HG03097 (cell line): ENCODE results near the gene MYCBPAP.

ENCODE experiments used
- ATAC-seq: cut with Tn5 transposase; IDR thresholded peaks from one replicate; pipeline ENCODE4 v1.9.1; 2021; ENCODE audit not compliant: unreplicated experiment, low FRiP score

Gene MYCBPAP

DNA sequence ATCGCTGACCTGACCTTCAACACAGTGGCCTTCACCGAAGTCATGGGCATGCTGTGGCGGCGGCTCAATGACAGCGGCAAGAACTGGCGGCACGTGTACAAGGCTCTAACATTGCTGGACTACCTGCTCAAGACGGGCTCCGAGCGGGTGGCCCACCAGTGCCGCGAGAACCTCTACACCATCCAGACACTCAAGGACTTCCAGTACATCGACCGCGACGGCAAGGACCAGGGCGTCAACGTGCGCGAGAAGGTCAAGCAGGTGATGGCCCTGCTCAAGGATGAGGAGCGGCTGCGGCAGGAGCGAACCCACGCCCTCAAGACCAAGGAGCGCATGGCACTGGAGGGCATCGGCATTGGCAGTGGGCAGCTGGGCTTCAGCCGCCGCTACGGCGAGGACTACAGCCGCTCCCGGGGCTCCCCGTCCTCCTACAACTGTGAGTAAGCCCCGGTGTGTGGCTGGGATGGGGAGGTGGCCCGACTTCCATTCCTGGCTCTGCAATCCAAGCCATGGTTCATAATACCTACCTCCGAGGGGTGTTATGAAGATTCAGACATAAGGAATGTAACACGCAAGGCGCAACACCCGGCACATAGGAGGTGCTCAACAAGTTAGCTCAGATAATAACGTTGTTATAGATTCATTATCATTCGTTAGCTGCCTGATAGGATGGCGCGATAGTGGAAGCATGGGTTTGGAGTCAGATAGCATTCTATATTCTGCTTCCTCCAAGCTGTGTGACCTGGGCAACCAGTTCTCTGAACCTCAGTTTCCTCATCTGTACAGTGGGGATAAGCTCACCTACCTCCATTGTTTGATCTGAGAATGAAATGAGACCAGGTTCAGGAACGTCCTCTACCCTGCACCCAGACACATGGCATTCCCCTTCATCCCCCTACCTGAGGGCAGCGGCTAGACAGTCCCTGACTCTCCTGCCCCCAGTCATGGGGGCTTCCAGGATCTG, 28.7 kb downstream of the MYCBPAP start:
- no peak for ATAC-seq

DNA sequence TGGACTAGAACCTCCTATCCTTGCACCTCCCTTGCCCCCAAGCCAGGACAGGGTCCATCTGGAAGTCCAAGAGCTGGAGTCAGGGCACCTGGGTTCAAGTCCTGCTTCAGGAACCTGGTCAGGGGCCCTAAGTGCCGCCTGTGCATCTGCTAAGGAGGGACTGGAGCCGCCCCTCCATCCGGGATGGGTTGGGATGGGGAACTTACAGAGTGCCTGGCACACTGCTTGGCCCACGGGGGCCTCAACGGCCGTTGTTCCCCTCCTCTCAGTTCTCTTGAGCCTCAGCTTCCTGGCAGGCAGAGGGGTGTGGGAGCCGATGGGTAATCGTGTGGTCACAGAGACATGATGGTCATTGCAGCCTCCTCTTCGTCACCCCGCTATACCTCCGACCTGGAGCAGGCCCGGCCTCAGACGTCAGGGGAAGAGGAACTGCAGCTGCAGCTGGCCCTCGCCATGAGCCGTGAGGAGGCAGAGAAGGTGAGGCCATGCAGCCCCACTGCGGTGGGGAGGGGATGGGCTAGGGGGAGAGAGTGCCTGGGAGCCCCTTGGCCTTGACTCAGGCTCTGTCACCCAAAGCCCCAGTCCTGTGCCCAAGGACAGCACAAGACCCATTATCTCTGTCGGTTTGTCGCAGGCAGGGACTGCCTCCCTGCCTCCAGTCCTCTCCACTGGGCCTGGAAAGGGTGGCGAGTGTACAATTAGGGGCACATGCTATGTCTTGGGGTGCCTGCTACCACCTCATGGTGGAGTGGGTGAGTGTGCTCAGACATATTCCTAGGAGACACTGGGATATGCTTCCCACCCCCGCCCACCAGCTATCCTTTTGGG, 29.7 kb downstream of the MYCBPAP start:
- no peak for ATAC-seq

DNA sequence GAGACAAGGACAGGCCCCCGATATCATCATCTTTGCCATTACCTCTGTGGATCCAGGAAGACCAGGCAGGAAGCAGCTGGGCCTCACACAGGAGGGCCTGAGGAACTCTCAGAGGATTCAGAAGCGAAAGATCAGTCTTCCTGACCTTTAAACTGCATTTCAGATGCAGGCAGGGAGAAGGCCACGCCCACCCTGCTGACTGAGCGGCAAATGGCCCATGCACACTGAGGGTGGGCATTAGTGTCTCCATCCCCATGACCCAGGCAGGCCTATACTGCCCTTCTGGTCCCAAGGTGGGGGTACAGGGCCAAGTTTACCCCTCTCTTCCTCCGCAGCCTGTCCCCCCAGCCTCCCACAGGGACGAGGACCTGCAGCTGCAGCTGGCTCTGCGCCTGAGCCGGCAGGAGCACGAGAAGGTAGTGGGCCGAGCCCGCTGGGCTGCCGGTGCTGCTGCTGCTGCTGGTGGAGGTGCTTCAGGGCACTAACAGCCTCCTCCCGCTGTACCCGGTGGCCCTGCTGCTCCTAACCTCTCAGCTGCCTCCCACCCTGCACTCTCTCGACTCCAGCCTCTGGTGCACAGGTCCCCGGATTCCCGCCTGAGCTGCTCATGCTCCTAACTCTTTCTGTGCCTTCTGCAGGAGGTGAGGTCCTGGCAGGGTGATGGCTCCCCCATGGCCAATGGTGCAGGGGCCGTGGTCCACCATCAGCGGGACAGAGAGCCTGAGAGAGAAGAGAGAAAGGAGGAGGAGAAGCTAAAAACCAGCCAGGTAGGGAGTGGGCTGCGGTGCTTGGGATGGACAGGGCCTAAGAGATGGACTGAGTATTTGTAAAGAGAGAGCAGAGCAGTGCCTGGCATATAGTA, 30.5 kb downstream of the MYCBPAP start:
- ATAC-seq, result no peak

GRCh38 chr17:50539762-50540559, 31.7 kb downstream of the MYCBPAP start:
- ATAC-seq, result no peak

- ATAC-seq, result no peak
These were observed 32.5 kb downstream of the MYCBPAP start for GRCh38 chr17:50540560-50541401.

- no peak for ATAC-seq
These were observed 33.1 kb downstream of the MYCBPAP start for GRCh38 chr17:50541402-50541715.

DNA sequence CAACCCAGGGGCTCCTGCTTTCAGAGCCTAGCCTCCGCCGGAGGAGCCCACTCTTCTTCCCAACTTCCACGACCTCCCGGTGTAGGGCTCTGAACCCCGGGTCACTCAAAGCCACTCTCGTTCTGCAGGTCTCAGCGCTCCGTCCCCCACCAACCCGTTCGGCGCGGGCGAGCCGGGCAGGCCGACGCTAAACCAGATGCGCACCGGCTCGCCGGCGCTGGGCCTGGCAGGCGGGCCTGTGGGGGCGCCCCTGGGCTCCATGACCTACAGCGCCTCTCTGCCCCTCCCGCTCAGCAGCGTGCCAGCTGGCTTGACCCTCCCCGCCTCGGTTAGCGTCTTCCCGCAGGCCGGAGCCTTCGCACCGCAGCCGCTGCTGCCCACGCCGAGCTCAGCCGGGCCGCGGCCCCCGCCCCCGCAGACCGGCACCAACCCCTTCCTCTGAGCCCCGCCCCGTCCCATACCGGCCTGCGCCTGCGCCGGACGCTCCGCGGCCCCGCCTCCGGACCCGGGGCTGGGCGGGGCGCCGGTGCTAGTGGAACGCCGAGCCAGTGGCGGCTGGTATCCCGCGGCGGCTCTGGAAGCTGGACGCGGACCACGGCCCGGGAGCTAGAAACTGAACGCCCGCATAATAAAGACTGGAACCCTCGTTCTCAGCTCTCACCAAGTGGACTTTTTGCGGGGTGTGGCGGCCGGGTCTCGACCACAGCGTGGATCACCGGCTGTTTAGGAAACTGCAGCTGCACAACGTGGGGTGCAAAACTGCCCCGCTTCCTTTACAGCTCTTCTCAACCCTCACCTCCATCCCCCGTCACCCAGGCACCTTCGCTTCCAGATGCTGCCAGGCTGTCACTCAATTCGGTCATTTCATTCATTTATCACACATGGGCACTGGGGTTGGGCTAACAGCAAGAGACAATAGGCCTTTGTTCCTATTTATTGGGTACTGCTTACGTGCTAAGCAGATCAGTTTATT, 33.8 kb downstream of the MYCBPAP start:
- peak; percentile 52 for ATAC-seq

DNA sequence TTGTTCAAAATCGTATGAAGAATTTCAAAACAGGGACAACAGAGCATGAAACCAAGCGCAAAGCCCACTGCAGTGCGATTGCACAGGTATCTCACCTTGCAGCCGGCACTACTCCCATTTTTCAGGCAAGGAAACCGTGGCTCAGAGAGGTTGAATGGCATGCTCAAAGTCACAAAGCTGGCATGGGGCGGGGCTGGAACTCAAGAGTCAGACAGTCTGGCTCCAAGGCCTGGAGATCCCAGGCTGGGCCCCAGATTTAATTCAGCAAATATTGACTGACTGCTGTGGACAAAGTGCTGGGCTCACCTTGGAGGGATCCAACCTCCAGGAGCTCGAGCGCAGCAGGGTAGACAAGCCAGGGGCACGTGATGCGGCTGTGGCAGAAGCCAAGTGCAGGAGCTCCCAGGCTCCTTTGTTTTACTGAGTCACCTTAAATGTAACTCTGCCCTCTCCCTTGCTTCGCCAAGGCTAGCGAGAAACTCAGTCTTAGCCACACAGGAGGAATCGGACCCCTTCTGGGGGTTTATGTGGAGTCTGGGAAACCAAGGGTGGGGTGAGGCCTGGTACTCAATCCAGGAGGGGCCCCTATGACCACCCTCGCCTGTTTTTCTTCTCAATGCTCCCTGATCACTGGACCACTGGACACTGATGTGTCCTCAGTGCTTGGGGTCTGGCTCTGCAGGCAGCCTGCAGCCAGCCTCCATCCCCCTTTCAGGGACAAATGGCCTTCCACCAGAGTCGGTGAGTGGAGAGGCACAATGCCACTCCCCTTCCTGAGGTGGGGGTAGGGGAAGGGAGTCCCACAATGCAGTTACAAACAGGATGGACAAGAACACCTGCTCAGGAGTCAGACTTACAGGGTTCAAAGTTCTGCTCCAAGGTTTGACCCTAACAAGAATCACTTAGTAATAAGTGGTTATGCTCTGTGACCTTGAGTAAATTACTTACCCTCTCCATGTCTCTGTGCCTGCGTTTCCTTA, 34.8 kb downstream of the MYCBPAP start:
- no peak for ATAC-seq

- ATAC-seq, result no peak
These were observed 36.3 kb downstream of the MYCBPAP start for GRCh38 chr17:50544516-50544915.

- no peak for ATAC-seq
These were observed 37.1 kb downstream of the MYCBPAP start for GRCh38 chr17:50545311-50545710.

- no peak for ATAC-seq
These were observed 38.4 kb downstream of the MYCBPAP start for GRCh38 chr17:50546701-50547034.

DNA sequence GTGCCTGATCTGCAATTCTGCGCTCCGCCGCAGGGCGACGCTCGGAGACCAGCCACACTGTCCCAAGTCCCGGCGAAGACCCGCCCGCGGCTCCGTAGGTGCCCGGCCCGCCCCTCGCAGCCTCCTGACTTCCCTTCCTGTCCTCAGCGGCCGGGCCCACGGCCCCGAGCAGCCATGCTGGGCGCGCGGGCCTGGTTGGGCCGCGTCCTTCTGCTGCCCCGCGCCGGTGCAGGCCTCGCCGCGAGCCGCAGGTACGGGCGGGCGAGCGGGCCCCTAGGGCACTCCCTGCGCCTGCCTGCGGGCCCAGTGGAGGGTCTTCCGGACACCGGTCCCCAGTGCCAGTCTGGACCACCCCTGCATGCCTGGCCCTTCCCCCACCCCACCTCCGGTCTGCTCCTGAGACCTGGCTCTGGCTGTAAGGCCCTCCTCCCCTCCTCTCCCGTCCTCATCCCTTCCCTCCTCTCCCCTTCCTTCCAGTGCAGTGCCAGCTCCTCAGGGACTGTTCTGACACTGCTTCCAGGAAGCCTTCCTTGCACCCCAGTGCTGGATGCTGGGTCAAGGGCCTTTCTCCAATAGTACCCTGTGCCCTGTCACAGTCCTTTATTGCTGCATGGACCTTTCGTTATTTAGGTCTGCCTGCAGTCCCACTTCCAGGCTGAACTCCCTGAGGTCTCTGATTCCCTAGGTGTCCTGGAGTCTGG, 38.9 kb downstream of the MYCBPAP start, which contains the start of gene SPATA20:
TSS of gene SPATA20 (plus strand) at position 140 of the 701 bp plus-strand sequence. CDS start at position 175, 35 bp downstream.
- peak; percentile 76 for ATAC-seq

- ATAC-seq, result no peak
These were observed 39.5 kb downstream of the MYCBPAP start for GRCh38 chr17:50547736-50548083.

DNA sequence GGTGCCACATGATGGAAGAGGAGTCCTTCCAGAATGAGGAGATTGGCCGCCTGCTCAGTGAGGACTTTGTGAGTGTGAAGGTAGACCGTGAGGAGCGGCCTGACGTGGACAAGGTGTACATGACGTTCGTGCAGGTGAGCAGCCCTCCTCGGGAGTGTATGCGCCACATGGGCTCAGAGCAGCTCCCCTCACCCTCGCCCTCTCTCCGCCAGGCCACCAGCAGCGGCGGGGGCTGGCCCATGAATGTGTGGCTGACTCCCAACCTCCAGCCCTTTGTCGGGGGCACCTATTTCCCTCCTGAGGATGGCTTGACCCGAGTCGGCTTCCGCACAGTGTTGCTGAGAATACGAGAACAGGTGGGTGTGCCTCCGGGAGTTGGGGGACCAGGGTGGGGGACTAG, 40.6 kb downstream of the MYCBPAP start:
- ATAC-seq, result no peak

GRCh38 chr17:50549256-50549941, 41.2 kb downstream of the MYCBPAP start:
- no peak for ATAC-seq

DNA sequence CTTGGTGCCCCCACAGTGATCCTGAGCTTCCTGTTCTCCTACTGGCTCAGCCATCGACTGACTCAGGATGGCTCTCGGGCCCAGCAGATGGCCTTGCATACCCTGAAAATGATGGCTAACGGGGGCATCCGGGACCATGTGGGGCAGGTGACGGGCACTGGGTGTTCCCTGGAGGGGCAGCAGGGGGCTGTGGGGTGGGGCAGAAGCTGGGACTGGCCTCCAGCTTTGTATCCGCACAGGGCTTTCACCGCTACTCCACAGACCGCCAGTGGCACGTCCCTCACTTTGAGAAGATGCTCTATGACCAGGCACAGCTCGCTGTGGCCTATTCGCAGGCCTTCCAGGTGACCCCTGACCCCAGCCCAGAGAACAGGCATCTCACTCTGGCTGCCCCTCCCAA, 41.7 kb downstream of the MYCBPAP start:
- ATAC-seq, result no peak
